Measurements from ENCODE around the gene SLC25A44.
A peak's percentile ranks its signal among the peaks of the same experiment; 100 is the strongest.

Gene SLC25A44, protein sequence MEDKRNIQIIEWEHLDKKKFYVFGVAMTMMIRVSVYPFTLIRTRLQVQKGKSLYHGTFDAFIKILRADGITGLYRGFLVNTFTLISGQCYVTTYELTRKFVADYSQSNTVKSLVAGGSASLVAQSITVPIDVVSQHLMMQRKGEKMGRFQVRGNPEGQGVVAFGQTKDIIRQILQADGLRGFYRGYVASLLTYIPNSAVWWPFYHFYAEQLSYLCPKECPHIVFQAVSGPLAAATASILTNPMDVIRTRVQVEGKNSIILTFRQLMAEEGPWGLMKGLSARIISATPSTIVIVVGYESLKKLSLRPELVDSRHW

DNA sequence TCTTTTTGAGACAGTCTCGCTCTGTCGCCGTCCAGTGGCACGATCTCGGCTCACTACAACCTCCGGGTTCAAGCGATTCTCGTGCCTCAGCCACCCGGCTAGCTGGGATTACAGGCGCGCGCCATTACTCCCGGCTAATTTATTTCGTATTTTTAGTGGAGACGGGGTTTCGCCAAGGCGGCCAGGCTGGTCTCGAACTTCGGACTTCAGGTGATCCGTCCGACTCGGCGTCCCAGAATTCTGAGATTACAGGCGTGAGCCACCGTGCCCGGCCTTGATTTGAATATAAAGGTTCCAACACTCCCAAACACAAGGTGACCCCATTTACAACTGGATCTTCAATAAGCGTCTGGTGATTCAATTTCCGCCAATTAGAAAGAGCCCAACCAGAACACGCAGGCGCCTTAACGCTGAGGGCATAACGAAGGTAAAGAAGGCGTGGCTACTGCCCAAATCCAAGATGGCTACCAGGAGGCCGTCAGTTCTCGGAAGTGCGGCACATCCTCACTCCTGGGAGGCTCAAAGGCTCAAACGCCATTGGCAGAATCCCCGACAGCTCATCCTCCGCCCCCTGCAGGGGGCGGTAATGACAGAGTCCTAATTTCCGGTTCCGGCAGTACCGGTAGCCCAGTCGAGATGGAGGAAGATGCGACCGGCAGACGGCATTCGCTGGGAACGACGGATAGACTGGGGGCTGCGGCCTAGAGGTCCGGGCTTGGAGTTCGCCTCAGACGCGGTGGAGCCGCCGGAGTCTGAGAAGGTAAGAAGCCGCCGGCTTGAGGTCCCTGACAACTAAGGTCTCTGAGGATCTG, at the start of gene SLC25A44:
TSS of gene SLC25A44 (plus strand) at position 617 of the 812 bp plus-strand sequence. CDS start 5,744 bp downstream, outside the sequence.
- Mint-ChIP-seq H3K27ac (peak within 1 kb of the TSS; percentile 99), H3K36me3 (ENCODE audit: low read depth) (peaks cover 64% of the 10 kb centered on the region), H3K27me3 (no peaks in the 10 kb centered on the region), H3K4me1 (ENCODE audit: low read depth) (peaks cover 65% of the 10 kb centered on the region), H3K4me3 (no peak within 1 kb of the TSS), H3K9me3 (no peaks in the 10 kb centered on the region)
- peak; percentile 95 for DNase-seq

DNA sequence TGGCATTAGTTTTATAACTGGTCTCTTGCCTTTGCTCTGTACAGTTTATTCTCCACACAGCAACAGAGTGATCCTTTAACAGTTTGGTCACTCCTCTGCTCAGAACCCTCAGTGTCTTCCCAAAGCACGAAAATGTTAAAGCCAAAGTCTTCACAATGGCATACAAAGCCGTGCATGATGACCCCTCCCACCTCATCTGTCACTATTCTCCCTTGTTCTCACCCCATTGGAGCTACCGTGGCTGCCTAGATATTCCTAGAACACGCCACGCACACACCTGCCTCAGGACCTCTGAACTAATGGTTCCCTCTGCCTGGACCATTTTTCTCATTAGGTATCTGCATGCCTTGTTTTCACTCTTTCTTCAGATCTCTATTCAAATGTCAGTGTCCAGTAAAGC, 49.2 kb upstream of the SLC25A44 start:
- H3K4me3 Mint-ChIP-seq: no peak overlapping the region
- H3K4me1 Mint-ChIP-seq (ENCODE audit: low read depth): peaks cover 36% of the 10 kb centered on the region
- H3K9me3 Mint-ChIP-seq: no peaks in the 10 kb centered on the region
- peaks cover 11% of the 10 kb centered on the region for H3K36me3 Mint-ChIP-seq (ENCODE audit: low read depth)
- H3K27me3 Mint-ChIP-seq: no peaks in the 10 kb centered on the region
- no peak for DNase-seq
- H3K27ac Mint-ChIP-seq: no peak overlapping the region

DNA sequence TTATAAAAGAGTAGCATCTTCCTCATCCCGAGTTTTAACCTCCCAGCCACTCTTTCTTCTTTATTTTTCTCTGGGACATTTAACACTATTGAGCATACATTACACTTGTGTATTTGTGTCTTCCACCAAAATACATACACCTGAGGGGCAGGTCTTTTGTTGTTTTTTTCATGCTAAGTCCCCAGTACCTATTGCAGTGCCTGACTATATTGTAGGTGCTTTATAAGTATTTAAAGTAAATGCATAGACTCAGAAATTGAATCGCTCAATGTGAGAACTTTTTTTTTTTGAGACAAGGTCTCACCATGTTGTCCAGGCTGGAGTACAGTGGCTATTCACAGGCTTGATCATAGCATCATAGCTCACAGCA, 48.3 kb upstream of the SLC25A44 start:
- no peaks in the 10 kb centered on the region for H3K27me3 Mint-ChIP-seq
- no peak for DNase-seq
- H3K4me1 Mint-ChIP-seq (ENCODE audit: low read depth): peaks cover 44% of the 10 kb centered on the region
- no peak overlapping the region for H3K4me3 Mint-ChIP-seq
- peaks cover 4% of the 10 kb centered on the region for H3K36me3 Mint-ChIP-seq (ENCODE audit: low read depth)
- H3K27ac Mint-ChIP-seq: peak overlapping the region; percentile 92
- H3K9me3 Mint-ChIP-seq: no peaks in the 10 kb centered on the region

DNA sequence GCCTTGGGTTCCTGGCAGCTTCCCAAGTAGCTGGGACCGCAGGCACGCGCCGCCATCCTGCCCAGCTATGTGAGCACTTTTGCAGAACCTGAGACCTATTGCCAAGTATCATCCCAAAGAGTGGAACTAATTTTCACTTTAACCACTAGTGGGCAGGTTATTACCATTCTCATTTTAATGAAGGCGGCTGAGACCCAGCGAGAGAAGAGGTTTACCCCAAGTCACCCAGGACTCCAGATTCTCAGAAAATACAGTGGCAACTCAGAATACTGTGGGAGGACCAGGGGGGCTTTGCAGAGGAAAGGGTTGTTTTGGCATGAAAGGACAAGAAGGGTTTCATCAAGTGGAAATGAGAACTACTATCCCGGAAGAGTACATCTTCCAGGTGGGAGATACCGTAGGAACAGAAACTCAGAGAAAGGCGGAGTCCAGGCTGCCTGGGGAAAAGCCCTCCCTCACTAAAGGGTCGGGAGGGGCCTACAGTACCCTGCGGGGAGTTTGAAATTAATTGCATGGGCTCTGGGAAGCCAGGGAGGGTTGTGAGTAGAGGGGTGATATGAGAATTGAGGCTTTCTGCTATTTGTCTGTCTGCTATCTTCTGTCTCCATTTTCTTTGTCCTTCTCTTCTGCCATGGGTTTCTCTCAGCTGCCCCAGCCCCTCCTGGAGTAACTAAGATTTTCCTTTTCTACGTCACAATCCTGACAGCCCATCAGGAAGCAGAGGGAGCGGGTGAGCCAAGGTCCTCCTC, 47.7 kb upstream of the SLC25A44 start:
- Mint-ChIP-seq H3K36me3 (ENCODE audit: low read depth) (no peaks in the 10 kb centered on the region), H3K27me3 (no peaks in the 10 kb centered on the region), H3K4me3 (peak overlapping the region; percentile 57), H3K9me3 (no peaks in the 10 kb centered on the region), H3K4me1 (ENCODE audit: low read depth) (peaks cover 49% of the 10 kb centered on the region), H3K27ac (peak overlapping the region; percentile 92)
- peak; percentile 65 for DNase-seq

DNA sequence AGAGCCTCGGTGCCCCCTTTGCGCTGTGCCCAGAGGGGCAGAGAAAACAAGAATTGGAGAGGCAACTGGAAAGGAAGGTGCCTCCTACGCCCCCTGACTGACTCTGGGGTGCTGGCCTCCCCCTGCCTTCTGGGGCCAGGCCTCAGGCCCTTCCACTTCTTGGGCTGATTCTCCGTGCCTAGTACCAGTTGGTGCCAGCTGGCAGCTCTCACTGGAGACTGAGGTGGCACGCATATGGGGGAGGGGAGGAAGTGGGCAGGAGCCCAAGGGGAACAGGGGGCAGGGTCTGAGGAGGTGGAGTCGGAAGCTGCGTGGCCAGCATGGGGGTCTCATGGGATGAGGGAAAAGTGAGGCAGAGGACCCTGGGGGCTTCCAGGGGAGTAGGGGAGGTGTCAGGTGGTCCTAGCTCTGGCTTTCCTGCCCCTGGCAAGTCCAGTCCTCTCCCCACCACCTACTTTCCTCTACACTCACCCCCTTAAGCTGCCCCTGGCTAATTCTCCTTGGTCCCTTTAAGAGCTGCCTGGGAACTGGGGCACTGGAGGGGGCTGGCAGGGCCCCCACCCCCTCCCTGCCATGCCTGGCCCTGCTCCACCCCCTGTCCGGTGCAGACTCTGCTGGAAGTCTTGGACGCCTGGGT, 47.0 kb upstream of the SLC25A44 start:
- Mint-ChIP-seq H3K4me3 (peak overlapping the region; percentile 57), H3K9me3 (no peaks in the 10 kb centered on the region), H3K27ac (peak overlapping the region; percentile 92), H3K27me3 (no peaks in the 10 kb centered on the region), H3K4me1 (ENCODE audit: low read depth) (peaks cover 54% of the 10 kb centered on the region), H3K36me3 (ENCODE audit: low read depth) (no peaks in the 10 kb centered on the region)
- peak; percentile 54 for DNase-seq

DNA sequence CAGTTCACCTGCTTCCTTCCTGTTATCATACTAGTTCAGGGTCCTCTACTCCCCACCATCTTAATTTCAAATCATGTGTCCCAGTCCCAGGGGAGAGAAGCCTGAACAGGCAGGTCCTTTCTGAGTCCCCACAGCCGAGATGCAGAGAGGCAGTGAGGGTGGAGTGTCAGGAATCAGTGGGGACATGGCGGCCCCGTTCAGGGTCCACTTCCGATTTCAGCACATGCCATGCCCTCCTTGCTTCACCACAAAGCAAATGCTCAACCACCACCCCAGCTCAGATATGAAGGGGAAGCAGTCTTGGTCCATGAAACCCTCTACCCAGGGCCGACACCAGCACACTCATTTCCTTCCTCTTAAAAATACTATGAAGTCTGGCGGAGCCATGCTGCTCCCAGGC, 45.7 kb upstream of the SLC25A44 start:
- peak; percentile 42 for DNase-seq
- Mint-ChIP-seq H3K27me3 (no peaks in the 10 kb centered on the region), H3K27ac (peak overlapping the region; percentile 87), H3K4me1 (ENCODE audit: low read depth) (peaks cover 67% of the 10 kb centered on the region), H3K9me3 (no peaks in the 10 kb centered on the region), H3K36me3 (ENCODE audit: low read depth) (no peaks in the 10 kb centered on the region), H3K4me3 (no peak overlapping the region)

DNA sequence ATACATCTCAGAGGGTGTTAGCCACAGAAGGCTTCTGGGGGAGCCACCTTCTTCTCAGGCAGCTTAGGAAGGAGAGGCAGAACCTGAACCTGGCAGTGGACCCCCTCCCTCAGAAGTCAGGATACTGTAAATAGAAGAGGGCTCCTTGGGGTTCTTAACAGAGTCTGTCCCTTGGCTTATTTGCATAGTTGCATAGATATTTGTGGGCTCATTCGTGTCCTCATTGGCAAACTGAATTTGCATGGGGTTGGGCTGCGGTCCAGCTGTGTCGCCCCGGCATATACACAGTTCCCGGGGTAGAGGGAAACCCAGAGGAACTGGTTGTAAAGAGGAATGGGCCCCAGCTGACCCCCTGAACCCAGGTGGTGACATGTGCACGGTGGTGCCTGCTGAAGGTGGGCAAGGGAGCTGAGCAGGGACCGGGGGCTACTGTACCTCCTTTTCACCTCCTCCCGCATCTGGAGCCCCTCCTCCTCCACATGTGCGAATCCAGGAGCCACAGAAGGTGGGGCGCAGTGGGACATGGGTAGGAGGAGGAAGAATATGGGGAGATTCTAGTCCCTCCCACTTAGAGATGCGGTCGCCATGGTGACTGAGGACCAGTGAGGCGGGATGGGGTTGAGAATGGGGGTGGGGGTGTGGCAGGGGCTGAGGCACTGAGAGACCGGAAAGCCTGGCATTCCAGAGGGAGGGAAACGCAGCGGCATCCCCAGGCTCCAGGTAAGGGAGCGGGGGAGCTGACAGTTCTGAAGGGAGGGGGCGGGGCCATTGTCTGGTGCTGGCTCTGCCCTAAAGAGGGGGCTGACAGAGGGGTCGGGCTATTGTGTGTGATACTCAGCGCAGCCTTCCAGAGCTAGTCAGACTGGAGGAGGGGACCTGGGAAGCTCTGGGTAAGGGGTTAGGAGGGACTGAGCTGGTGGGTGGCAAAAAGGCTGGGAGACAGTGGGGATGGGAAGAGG, 44.3 kb upstream of the SLC25A44 start:
- Mint-ChIP-seq H3K4me1 (ENCODE audit: low read depth) (peaks cover 81% of the 10 kb centered on the region), H3K27me3 (no peaks in the 10 kb centered on the region), H3K9me3 (no peaks in the 10 kb centered on the region), H3K27ac (peak overlapping the region; percentile 51), H3K4me3 (no peak overlapping the region), H3K36me3 (ENCODE audit: low read depth) (peaks cover 3% of the 10 kb centered on the region)
- DNase-seq: no peak

DNA sequence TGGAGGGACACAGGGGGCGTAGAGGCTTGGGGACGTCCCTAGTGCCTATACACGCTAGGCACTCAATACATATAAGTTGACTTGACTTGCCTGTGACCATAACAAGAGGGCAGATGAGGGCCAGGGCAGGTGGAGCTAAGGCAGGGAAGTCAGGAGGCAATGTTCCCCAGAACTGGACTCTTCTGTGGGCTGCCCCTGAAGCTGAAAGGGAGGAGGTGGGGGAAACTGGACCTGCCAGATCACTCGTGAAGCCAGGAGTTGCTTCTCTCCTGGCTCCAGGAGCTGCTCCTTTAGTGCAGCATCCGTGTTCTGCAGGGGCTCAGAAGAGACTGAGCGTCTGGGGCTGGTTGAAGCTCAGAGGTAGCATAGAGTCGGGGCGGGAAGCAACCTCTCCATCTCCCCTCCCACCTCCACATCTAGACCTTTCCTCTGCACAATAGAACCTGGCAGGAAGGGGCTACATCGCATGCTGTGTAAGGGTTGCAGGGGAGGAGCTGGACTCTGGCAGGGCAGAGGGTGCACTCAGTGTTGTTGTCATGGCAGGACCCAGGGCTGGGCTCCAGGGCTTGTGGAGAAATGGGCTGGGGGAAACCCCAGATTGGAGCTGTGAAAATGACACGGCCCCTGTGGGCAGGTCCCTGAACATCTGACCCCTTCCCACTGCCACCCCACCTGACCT, 43.4 kb upstream of the SLC25A44 start:
- H3K27ac Mint-ChIP-seq: peak overlapping the region; percentile 51
- no peak for DNase-seq
- no peak overlapping the region for H3K4me3 Mint-ChIP-seq
- peaks cover 87% of the 10 kb centered on the region for H3K4me1 Mint-ChIP-seq (ENCODE audit: low read depth)
- peaks cover 3% of the 10 kb centered on the region for H3K36me3 Mint-ChIP-seq (ENCODE audit: low read depth)
- H3K27me3 Mint-ChIP-seq: no peaks in the 10 kb centered on the region
- H3K9me3 Mint-ChIP-seq: no peaks in the 10 kb centered on the region

DNA sequence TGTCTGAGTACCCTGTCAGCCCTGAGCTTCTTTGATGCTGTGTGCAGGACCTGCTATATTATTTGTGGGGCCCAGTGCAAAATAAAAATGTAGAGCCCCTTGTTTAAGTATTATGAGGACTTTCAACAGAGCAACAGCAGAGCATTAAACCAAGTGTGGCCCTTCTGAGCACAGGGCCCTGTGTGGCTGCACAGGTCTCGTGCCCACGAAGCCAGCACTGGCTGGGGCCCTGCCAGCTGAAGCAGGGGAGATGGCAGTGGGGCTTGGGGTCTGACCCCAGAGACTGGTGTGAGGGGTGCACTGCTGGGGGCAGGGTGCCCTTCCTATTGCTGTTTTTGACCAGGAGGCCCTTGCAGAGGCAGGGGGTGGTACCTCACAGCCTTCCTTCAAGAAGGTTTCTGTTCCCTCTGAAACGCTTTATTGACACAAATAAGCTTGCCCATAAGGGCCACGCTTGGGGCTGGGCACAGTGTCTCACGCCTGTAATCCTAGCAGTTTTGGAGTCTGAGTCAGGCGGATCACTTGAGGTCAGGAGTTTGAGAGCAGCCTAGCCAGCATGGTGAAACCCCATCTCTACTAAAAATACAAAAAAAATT, 42.7 kb upstream of the SLC25A44 start:
- Mint-ChIP-seq H3K27ac (peak overlapping the region; percentile 50), H3K4me3 (no peak overlapping the region), H3K4me1 (ENCODE audit: low read depth) (peaks cover 87% of the 10 kb centered on the region), H3K36me3 (ENCODE audit: low read depth) (peaks cover 7% of the 10 kb centered on the region), H3K27me3 (no peaks in the 10 kb centered on the region), H3K9me3 (no peaks in the 10 kb centered on the region)
- no peak for DNase-seq

DNA sequence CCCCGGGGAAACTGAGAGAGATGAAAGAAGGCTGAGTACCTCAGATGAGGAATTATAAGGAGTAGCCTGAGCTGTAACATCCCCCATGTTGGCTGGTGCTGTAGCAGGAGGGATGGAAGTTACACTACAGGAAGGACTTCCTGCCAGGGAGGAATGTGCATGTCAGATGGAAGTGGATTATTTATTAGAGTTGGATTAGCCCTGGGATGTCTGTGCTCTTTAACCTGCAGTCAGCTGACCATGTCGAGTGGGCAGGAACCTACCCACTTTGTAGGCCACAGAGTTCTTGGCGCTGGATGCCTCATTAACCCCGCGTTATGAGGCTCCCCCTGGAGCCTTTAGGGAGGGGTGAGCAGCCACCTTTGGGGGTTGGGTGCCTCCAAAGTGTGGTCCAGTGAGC, 41.3 kb upstream of the SLC25A44 start:
- peaks cover 90% of the 10 kb centered on the region for H3K4me1 Mint-ChIP-seq (ENCODE audit: low read depth)
- H3K27ac Mint-ChIP-seq: peak overlapping the region; percentile 65
- peaks cover 21% of the 10 kb centered on the region for H3K36me3 Mint-ChIP-seq (ENCODE audit: low read depth)
- DNase-seq: no peak
- no peak overlapping the region for H3K4me3 Mint-ChIP-seq
- no peaks in the 10 kb centered on the region for H3K27me3 Mint-ChIP-seq
- H3K9me3 Mint-ChIP-seq: no peaks in the 10 kb centered on the region

DNA sequence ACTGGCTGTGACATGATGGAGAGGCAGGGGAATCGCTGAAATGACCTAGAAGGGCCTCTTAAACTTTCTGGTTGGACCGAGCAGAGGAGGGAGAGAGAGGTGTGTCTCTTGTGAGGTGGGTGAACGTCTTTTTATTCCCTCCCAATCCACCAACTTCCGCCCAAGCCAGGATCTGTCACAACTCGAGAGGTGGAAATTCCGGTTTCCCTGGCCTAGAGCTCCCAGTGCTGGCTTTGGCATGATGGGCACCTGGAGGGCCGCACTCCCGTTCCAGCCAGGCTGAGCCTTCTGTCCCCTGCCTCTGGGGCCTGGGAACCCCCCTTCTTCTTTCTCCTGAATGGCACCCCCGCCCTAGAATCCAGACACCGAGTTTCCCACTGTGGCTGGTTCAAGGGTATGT, 40.5 kb upstream of the SLC25A44 start, which contains the start of gene SEMA4A:
TSS of gene SEMA4A (plus strand) at position 224 of the 400 bp plus-strand sequence. CDS start 994 bp downstream, outside the sequence.
- H3K4me3 Mint-ChIP-seq: peak within 1 kb of the TSS; percentile 85
- H3K27ac Mint-ChIP-seq: peak within 1 kb of the TSS; percentile 83

DNA sequence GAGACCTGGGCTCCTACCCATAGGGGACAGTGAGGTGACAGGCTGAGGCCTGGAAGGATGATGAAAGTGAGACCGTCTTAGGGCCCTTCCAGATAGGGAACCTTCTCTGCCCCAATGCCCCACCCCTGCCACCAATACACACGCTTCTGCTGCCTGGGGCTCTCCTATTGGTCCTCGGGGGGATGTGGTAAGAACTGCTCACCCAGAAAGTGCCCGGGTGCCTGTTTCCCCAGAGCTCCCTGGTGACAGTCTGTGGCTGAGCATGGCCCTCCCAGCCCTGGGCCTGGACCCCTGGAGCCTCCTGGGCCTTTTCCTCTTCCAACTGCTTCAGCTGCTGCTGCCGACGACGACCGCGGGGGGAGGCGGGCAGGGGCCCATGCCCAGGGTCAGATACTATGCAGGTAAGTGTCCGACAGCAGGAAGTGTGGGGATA, 39.6 kb upstream of the SLC25A44 start:
- H3K36me3 Mint-ChIP-seq (ENCODE audit: low read depth): peaks cover 38% of the 10 kb centered on the region
- peak; percentile 61 for DNase-seq
- H3K27ac Mint-ChIP-seq: peak overlapping the region; percentile 83
- peak overlapping the region; percentile 85 for H3K4me3 Mint-ChIP-seq
- no peaks in the 10 kb centered on the region for H3K27me3 Mint-ChIP-seq
- peaks cover 92% of the 10 kb centered on the region for H3K4me1 Mint-ChIP-seq (ENCODE audit: low read depth)
- H3K9me3 Mint-ChIP-seq: no peaks in the 10 kb centered on the region

More for the DNA sequence above, 40.5 kb upstream of the SLC25A44 start, which contains the start of gene SEMA4A:
- DNase-seq: no peak
- Mint-ChIP-seq H3K4me1 (ENCODE audit: low read depth) (peaks cover 90% of the 10 kb centered on the region), H3K27me3 (no peaks in the 10 kb centered on the region), H3K36me3 (ENCODE audit: low read depth) (peaks cover 29% of the 10 kb centered on the region), H3K9me3 (no peaks in the 10 kb centered on the region)

Data from activated T-cell treated with anti-CD3 and anti-CD28 coated beads, Interleukin-2, amount 50 U/mL, for 24 hours (primary cell).